Omental fat pad (tissue), 4 donors: ENCODE measurements around the gene TNNI3. TPM values are rescaled to one million over a fixed set of nuclear protein-coding genes. Genes with fewer than 3 reads are reported as not detected.

Experiments used
- ATAC-seq: fragments of 150-250 bp; one replicate; pipeline ENCODE4 v1.9.1; 2016; ENCODE audit warnings: mild to moderate bottlenecking, moderate library complexity; ENCODE audit not compliant: low FRiP score
- DNase-seq: peaks from one replicate; pipeline ENCODE4 v3.0.0-alpha.2; 2019; ENCODE audit warnings: low spot score
- total RNA-seq, 4 donors: library from RNA; depleted of rRNA; stranded (reverse); fragments of >200 nt; gene quantifications; one replicate each; pipeline ENCODE4 v1.1.0, GENCODE V29; 2016
- TF ChIP-seq, protein P1 (sequence below), 3 donors: fragments of 450-650 bp; IDR thresholded peaks; one replicate each; pipeline ENCODE4 v1.5.1; 2016 to 2017; ENCODE audit warnings: antibody characterized with exemption in 3 of 3, mild to moderate bottlenecking in 3 of 3, moderate library complexity in 2 of 3

The TNNI3 gene
- total RNA-seq, 4 donors from 2014 or later = not detected

DNA sequence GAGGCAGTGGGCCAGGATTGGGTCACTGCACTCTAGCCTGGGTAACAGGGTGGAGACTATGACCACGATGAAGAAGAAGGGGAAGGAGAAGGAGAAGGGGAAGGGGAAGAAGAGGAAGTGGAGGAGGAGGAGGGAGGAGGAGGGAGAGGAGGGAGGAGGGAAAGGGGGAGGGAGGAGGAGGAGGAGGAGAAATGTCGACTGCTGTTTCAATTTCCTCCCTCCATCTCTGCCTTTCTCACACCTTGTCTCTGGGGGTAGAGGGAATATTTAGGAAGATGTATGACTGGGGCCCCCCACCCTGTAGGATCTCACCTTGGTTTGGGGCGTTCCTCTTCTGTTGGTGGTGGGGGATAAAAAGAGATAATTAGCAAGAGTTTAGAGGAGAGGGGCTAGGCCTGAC is 12.3 kb downstream of the TNNI3 start:
- TF ChIP-seq, protein P1, sequence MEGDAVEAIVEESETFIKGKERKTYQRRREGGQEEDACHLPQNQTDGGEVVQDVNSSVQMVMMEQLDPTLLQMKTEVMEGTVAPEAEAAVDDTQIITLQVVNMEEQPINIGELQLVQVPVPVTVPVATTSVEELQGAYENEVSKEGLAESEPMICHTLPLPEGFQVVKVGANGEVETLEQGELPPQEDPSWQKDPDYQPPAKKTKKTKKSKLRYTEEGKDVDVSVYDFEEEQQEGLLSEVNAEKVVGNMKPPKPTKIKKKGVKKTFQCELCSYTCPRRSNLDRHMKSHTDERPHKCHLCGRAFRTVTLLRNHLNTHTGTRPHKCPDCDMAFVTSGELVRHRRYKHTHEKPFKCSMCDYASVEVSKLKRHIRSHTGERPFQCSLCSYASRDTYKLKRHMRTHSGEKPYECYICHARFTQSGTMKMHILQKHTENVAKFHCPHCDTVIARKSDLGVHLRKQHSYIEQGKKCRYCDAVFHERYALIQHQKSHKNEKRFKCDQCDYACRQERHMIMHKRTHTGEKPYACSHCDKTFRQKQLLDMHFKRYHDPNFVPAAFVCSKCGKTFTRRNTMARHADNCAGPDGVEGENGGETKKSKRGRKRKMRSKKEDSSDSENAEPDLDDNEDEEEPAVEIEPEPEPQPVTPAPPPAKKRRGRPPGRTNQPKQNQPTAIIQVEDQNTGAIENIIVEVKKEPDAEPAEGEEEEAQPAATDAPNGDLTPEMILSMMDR (IDR thresholded peaks at IDR 0.05) = no peak
- ATAC-seq (no peak), DNase-seq (no peak)

DNA sequence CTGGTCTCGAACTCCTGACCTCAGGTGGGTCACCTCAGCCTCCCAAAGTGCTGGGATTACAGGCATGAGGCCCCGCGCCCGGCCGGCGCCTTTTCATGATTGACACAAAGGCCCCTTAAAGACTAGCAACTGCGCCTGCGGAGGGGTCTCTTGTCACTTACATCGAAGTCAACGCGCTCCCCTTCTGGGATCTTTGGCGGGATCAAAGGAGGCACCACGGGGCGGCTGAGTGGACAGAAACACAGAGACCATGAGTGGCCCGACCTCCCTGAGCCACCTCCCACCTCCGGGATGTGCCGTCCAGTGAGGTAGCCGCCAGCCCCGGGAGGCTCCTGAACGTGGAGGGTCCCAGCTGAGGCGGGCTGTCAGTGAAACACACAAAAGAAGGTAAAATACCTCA is 15.8 kb downstream of the TNNI3 start:
- TF ChIP-seq, protein P1 (IDR thresholded peaks at IDR 0.05) = no peak
- no peak for ATAC-seq

DNA sequence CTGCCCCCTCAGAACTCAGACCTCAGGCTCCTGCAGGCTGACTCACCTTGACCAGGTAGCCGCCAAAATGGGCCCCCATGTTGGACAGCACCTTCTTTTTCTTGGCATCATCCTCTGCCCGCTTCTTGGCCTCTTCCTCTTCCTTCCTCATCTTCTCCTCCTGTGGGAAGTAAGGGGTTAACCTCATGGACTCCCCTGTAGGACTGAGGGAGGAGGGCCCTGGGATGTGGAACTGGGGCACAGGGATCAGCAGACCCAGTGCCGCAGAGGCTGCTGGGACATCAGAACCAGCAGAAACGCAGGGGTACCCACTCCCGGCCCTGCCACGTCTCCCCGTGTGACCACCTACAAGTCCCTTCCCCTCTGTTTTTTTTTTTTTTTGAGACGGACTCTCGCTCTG is 19.6 kb downstream of the TNNI3 start:
- ATAC-seq (no peak), DNase-seq (no peak)
- TF ChIP-seq, protein P1 (IDR thresholded peaks at IDR 0.05) = no peak

More for the DNA sequence above, 15.8 kb downstream of the TNNI3 start:
- no peak for DNase-seq

DNA sequence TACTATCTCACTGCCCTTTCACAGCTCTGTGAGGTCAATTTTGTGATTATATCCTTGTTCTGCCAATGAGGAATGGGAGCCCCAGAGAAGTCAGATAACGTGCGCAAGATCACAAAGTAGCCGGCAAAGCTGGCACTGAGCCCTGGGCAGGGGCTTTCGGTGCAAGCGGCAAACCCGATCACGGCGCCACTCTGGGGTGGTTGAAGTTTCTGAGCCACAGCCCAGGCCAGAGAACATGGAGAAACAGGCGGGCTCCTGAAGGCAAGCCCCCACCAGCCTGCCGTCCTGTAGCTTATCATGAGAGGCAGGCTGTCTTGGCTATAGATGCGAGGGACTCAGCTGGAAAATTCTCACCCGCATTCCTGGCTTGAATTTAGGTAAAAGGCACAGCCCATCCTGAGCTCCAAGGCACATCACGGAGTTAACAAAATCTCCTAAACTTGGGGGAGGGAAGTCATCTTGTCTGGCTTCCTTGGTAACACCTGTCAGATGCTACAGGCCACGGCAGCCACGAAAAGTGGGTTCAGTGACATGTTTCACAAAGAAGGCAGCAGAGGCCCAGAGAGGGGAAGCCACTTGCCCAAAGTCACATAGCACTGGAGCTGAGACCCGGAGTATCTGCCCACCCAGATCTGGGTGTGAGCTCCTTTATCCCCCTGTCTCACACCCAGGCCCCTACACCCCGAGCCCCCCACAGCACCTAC is 21.0 kb downstream of the TNNI3 start:
- ATAC-seq = no peak
- no peak for DNase-seq
- TF ChIP-seq, protein P1 (IDR thresholded peaks at IDR 0.05) = no peak

DNA sequence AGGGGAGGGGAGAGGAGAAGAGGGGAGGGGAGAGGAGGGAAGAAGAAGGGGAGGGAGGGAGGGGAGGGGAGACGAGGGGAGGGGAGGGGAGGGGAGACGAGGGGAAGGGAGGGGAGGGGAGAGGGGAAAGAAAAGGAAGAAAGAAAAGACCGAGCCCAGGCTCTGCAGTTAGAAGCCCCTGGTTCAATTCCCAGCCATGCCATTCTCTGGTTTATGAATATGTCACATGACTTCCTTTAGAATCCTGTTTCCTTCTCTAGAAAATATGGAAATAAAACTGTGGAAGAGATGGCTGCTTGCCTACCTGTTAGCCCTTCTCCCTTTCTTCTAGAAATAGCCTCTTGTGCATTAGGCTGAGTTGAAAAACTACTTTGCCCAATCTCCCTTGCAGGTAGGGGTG is 22.8 kb downstream of the TNNI3 start:
- ATAC-seq = no peak
- DNase-seq = no peak
- TF ChIP-seq, protein P1 (IDR thresholded peaks at IDR 0.05) = no peak

DNA sequence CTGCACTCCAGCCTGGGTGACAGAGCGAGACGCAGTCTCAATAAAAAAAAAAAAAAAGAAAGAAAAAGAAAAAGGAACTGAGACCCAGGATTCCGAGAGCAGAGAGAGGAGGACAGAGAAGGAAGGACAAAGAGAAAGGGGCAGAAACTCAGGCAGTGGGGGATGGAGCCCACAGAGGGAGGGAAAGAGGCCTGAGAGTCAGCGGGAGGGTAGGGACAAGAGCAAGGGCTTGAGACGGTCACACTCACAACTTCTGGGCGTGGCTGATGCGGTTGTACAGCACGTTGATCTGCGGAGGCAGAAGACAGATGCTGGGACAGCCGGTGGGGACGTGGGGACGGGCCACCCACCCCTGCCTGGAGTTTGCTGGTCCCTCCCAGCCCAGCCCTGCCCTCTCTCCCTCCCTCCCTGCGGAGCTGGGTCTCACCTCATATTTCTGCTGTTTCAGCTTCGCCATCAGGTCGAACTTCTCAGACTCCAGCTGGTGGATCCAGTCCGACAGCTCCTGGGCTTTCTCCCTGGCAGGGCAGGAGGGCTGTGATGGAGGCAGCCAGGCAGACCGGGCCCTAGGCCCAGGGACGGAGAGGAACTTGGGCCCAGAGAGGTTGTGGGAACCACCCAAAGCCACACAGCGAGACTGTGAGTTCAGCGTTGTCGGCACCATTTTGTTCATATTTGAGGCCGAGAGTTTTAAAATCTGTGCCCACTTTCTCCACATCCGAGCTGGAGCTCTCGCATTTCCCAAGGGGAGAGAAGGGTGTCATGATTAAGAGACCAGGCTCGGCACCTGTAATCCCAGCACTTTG is 23.7 kb downstream of the TNNI3 start:
- ATAC-seq (no peak), DNase-seq (no peak)
- TF ChIP-seq, protein P1 (IDR thresholded peaks at IDR 0.05) = no peak
